Dendritic cell treated with granulocyte-macrophage colony-stimulating factor and Interleukin-4, amounts not matched to agents 40 ng/mL and 50 ng/mL, for 4 days (primary cell): ENCODE results near the gene MMD.

ENCODE experiments used
- H3K27ac Mint-ChIP-seq: one replicate; pipeline ENCODE4 v1.8.0; 2022; ENCODE audit warnings: mild to moderate bottlenecking, mixed read lengths
- H3K27me3 Mint-ChIP-seq: one replicate; pipeline ENCODE4 v1.8.0; 2022; ENCODE audit warnings: mild to moderate bottlenecking, mixed read lengths
- H3K36me3 Mint-ChIP-seq: one replicate; pipeline ENCODE4 v1.8.0; 2022; ENCODE audit warnings: low read depth, mixed read lengths
- H3K4me1 Mint-ChIP-seq: one replicate; pipeline ENCODE4 v1.8.0; 2022; ENCODE audit warnings: low read depth, mixed read lengths
- H3K4me3 Mint-ChIP-seq: one replicate; pipeline ENCODE4 v1.8.0; 2022; ENCODE audit warnings: mild to moderate bottlenecking, moderate library complexity, mixed read lengths
- H3K9me3 Mint-ChIP-seq: one replicate; pipeline ENCODE4 v1.8.0; 2022; ENCODE audit warnings: mixed read lengths
- intact Hi-C: fragments of 100-400 bp; cut with micrococcal nuclease; formaldehyde crosslinking; loops from one replicate; pipeline ENCODE4 v1.15.0; 2022

MMD gene

GRCh38 chr17:55384643-55385232, 36.9 kb downstream of the MMD start:
- intact Hi-C loops, result no loop called here
- Mint-ChIP-seq H3K27me3 (no peaks in the 10 kb centered on the region), H3K27ac (no peak overlapping the region), H3K4me1 (no peaks in the 10 kb centered on the region), H3K36me3 (no peaks in the 10 kb centered on the region), H3K9me3 (no peaks in the 10 kb centered on the region), H3K4me3 (no peak overlapping the region)

GRCh38 chr17:55383771-55384642, 37.6 kb downstream of the MMD start:
- no peak overlapping the region for H3K4me3 Mint-ChIP-seq
- H3K27me3 Mint-ChIP-seq, result no peaks in the 10 kb centered on the region
- no peaks in the 10 kb centered on the region for H3K36me3 Mint-ChIP-seq
- no peak overlapping the region for H3K27ac Mint-ChIP-seq
- no peaks in the 10 kb centered on the region for H3K9me3 Mint-ChIP-seq
- intact Hi-C loops, result no loop called here
- no peaks in the 10 kb centered on the region for H3K4me1 Mint-ChIP-seq

DNA sequence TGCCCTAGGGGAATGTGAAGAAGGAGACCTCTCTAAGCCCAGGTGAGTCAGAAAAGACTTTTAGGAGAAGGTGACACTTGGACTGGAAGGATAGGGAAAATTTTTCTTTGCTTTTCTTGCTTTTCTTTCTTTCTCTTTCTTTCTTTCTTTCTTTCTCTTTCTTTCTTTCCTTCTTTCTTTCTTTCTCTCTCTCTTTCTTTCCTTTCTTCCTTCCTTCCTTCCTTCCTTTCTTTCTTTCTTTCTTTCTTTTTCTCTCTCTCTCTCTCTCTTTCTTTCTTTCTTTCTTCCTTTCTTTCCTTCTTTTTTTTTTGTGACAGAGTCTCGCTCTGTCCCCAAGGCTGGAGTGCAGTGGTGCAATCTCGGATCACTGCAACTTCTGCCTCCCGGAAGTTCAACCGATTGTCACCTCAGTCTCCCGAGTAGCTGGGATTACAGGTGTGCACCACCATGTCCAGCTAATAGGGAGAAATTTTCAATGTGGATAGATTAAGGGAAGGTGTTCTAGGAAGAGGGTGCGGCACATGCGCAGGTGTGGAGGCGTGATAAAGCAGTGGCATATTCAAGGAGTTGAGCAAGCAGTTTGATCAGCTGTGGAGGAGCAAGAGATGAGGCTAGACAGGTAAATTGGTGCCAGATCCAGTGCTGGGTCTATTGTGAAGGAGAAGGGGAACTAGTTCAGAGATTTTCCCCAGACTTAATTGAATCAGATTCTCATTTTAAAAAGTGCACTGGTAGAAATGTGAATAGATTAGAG, 40.4 kb downstream of the MMD start:
- Mint-ChIP-seq H3K27ac (no peak overlapping the region), H3K27me3 (no peaks in the 10 kb centered on the region), H3K36me3 (no peaks in the 10 kb centered on the region), H3K4me3 (no peak overlapping the region), H3K9me3 (no peaks in the 10 kb centered on the region), H3K4me1 (no peaks in the 10 kb centered on the region)
- intact Hi-C loops, result no loop called here

GRCh38 chr17:55377671-55378275, 43.9 kb downstream of the MMD start:
- H3K9me3 Mint-ChIP-seq, result no peaks in the 10 kb centered on the region
- no peaks in the 10 kb centered on the region for H3K27me3 Mint-ChIP-seq
- no peaks in the 10 kb centered on the region for H3K4me1 Mint-ChIP-seq
- H3K27ac Mint-ChIP-seq, result no peak overlapping the region
- no peak overlapping the region for H3K4me3 Mint-ChIP-seq
- intact Hi-C loops, result no loop called here
- no peaks in the 10 kb centered on the region for H3K36me3 Mint-ChIP-seq

- Mint-ChIP-seq H3K4me3 (no peak overlapping the region), H3K9me3 (peaks cover 11% of the 10 kb centered on the region), H3K27me3 (no peaks in the 10 kb centered on the region), H3K4me1 (no peaks in the 10 kb centered on the region), H3K27ac (no peak overlapping the region), H3K36me3 (no peaks in the 10 kb centered on the region)
- intact Hi-C loops, result no loop called here
These were observed 52.9 kb downstream of the MMD start for GRCh38 chr17:55368706-55369105.

DNA sequence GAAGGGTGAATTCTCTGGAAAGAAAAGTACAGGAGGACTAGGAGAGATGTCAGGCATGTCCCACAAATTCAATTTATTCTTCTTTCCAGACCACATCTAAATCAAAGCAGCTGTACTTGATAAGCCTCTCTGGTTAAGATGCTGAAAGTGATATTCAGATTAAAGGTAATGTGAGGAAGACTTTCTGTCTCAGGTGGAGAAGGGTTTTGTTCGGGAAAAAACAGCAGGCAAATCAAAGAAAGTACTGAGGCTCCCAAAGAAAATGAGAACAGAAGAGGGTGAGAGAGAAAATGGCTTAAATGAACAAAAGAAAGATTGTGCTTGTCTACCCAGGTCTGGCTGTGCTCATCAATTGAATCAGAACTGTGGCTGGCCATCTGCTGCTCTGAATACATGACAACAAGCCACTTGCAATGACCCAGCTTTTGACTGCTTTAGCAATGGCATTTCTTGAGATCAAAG, 55.6 kb downstream of the MMD start:
- Mint-ChIP-seq H3K4me3 (no peak overlapping the region), H3K36me3 (no peaks in the 10 kb centered on the region), H3K27ac (no peak overlapping the region), H3K9me3 (peaks cover 4% of the 10 kb centered on the region), H3K27me3 (no peaks in the 10 kb centered on the region), H3K4me1 (no peaks in the 10 kb centered on the region)
- intact Hi-C loops, result no loop called here

DNA sequence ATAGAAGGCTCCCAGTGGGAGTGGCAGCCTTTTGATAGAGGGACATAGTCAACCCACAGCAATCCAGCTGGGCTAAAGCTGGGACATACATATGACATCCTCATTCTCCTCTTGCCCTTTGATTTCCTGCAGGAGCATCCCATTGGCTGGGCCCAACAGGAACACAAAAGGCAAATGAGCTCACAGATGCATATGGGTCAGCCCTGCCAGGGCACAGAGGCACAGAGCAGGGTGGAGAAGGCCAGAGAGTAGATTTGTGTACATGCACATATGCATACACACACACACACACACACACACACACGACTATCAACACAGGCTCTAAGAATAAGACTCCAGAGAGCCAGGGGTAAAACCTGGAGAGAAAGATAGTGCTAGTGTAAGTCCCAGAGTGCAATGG, 58.6 kb downstream of the MMD start:
- Mint-ChIP-seq H3K36me3 (no peaks in the 10 kb centered on the region), H3K4me1 (no peaks in the 10 kb centered on the region), H3K4me3 (no peak overlapping the region), H3K27ac (no peak overlapping the region), H3K27me3 (no peaks in the 10 kb centered on the region), H3K9me3 (peaks cover 9% of the 10 kb centered on the region)
- intact Hi-C loops, result no loop called here

- Mint-ChIP-seq H3K4me3 (no peak overlapping the region), H3K9me3 (peaks cover 9% of the 10 kb centered on the region), H3K4me1 (no peaks in the 10 kb centered on the region), H3K27ac (no peak overlapping the region), H3K36me3 (no peaks in the 10 kb centered on the region), H3K27me3 (no peaks in the 10 kb centered on the region)
- intact Hi-C loops, result no loop called here
These were observed 60.7 kb downstream of the MMD start for GRCh38 chr17:55360971-55361370.

GRCh38 chr17:55356434-55357328, 65.0 kb downstream of the MMD start:
- intact Hi-C loops, result no loop called here
- Mint-ChIP-seq H3K4me3 (no peak overlapping the region), H3K36me3 (no peaks in the 10 kb centered on the region), H3K27me3 (no peaks in the 10 kb centered on the region), H3K27ac (no peak overlapping the region), H3K9me3 (peaks cover 9% of the 10 kb centered on the region), H3K4me1 (no peaks in the 10 kb centered on the region)

DNA sequence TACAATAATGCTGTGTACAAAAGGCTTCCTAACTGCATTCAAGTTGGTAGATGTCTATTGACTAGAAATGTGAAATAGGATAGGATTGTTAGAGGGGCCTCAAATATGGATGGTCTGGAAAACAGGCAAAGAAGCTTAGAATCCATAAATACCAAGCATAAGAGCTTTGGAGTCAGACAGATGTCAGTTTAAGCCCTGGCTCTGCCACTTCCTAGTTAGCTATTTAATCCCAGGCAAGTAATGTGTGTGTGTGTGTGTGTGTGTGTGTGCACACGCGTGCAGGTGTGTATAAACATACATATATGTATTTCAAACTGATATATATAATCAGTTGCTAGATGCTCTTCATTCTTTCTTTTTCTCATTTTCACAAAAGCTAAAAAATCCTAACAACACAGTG, 66.7 kb downstream of the MMD start:
- Mint-ChIP-seq H3K9me3 (no peaks in the 10 kb centered on the region), H3K27me3 (no peaks in the 10 kb centered on the region), H3K36me3 (no peaks in the 10 kb centered on the region), H3K27ac (no peak overlapping the region), H3K4me3 (no peak overlapping the region), H3K4me1 (no peaks in the 10 kb centered on the region)
- intact Hi-C loops, result no loop called here

DNA sequence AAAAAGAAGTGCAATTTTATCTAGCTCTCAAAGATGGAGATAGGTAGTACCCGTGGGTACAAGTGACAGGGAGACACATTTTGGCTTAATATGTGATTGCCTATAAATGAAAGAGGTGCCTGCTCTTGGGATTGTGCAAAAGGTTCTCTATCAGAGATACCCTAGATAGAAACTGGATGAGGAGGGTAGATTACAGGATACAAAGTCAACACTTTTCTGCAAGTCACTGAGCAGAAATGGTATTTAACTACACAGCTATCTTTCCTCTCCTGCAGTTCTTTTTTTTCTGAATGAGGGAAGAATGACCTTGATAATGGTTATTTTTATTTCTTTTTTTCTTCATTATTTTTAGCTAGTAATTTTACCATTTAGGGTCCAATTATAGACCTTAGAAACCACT, 67.6 kb downstream of the MMD start:
- Mint-ChIP-seq H3K4me3 (no peak overlapping the region), H3K27ac (no peak overlapping the region), H3K9me3 (no peaks in the 10 kb centered on the region), H3K27me3 (no peaks in the 10 kb centered on the region), H3K36me3 (no peaks in the 10 kb centered on the region), H3K4me1 (no peaks in the 10 kb centered on the region)
- intact Hi-C loops, result no loop called here

DNA sequence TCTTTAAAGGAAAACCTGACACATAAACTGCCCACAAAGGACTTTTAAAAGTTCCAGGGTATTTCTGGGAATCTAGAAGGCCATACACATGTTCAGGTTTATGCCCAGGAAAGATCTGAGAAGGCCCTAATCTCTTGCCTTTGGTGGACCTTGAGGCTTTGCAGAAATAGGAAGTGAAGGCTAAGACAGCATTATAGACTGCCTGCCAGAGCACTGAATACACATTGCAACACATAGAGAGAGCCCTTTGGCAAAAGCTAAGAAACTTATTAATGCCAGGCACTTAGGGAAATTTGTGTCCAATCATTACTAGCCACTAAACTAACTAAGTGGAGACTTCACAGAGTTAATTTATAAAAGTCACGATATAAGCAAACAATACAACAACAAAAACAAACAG, 70.4 kb downstream of the MMD start:
- no peaks in the 10 kb centered on the region for H3K9me3 Mint-ChIP-seq
- no peak overlapping the region for H3K4me3 Mint-ChIP-seq
- peaks cover 5% of the 10 kb centered on the region for H3K27me3 Mint-ChIP-seq
- intact Hi-C loops, result no loop called here
- peaks cover 5% of the 10 kb centered on the region for H3K4me1 Mint-ChIP-seq
- H3K36me3 Mint-ChIP-seq, result no peaks in the 10 kb centered on the region
- H3K27ac Mint-ChIP-seq, result no peak overlapping the region

DNA sequence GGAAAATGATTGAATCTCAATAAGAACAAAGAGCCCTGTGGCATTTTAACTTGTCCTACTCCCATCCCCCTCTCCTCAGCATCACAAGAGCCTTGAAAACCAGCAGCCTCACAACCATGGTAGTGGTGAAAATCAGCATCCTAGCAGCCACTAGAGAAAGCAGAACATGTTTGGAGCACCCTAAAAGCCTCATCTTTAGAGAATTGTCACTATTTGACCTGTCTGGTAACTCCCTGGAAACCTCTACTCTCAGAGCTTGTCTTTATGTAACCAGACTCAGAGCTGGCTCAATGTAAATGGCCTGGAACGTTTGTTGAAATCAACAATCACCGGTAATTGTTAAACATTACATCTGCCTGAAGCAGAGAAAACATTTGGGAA, 70.8 kb downstream of the MMD start:
- no peak overlapping the region for H3K27ac Mint-ChIP-seq
- peaks cover 5% of the 10 kb centered on the region for H3K4me1 Mint-ChIP-seq
- H3K9me3 Mint-ChIP-seq, result no peaks in the 10 kb centered on the region
- no peaks in the 10 kb centered on the region for H3K36me3 Mint-ChIP-seq
- intact Hi-C loops, result no loop called here
- H3K27me3 Mint-ChIP-seq, result peaks cover 5% of the 10 kb centered on the region
- H3K4me3 Mint-ChIP-seq, result no peak overlapping the region
